HG03521 (cell line): Measurements from ENCODE around the gene COL12A1.

Experiments used
- ATAC-seq: cut with Tn5 transposase; IDR thresholded peaks from one replicate; pipeline ENCODE4 v1.9.1; 2021; ENCODE audit warnings: mild to moderate bottlenecking, moderate library complexity; ENCODE audit not compliant: unreplicated experiment

Gene COL12A1

GRCh38 chr6:75052491-75052890 is 153.4 kb downstream of the COL12A1 start:
- ATAC-seq, result no peak

GRCh38 chr6:75049308-75049707 is 156.5 kb downstream of the COL12A1 start:
- no peak for ATAC-seq

- no peak for ATAC-seq
Measured at GRCh38 chr6:75044846-75045245, 161.0 kb downstream of the COL12A1 start.

- ATAC-seq, result no peak
Measured at GRCh38 chr6:75041381-75041780, 164.5 kb downstream of the COL12A1 start.
